Muscle of leg (tissue), 11 donors: ENCODE measurements around the gene DDX23. TPM values are rescaled to one million over a fixed set of nuclear protein-coding genes. Genes with fewer than 3 reads are reported as not detected.
"Not testable (repeated sequence)": the region's sequence is repeated elsewhere in the genome, so short reads cannot be mapped to it uniquely, and the experiment has no call there.

Experiments
- DNase-seq: peaks from one replicate; pipeline ENCODE4 v3.0.0; 2013
- H3K27ac ChIP-seq: one replicate; pipeline ENCODE4 v1.5.1; 2013; ENCODE audit warnings: mild to moderate bottlenecking, low read length, control low read depth
- H3K27me3 ChIP-seq: one replicate; pipeline ENCODE4 v1.6.1; 2013; ENCODE audit warnings: low read length; ENCODE audit not compliant: control insufficient read depth, insufficient read depth
- H3K36me3 ChIP-seq: one replicate; pipeline ENCODE4 v1.6.1; 2013; ENCODE audit warnings: low read length; ENCODE audit not compliant: control insufficient read depth, insufficient read depth
- H3K4me1 ChIP-seq: one replicate; pipeline ENCODE4 v1.6.1; 2013; ENCODE audit warnings: low read length; ENCODE audit not compliant: control insufficient read depth, insufficient read depth
- H3K4me3 ChIP-seq: one replicate; pipeline ENCODE4 v1.5.1; 2013; ENCODE audit warnings: low read length, control low read depth
- H3K9me3 ChIP-seq: replicated peaks from 2 replicates; pipeline ENCODE4 v1.6.1; 2013; ENCODE audit warnings: low read depth, low read length; ENCODE audit not compliant: control insufficient read depth
- WGBS: methylation state at CpG from one replicate; pipeline ENCODE4 v1.1.5; 2013; ENCODE audit warnings: missing lambda C conversion rate; ENCODE audit not compliant: insufficient coverage; 5-methylcytosine and 5-hydroxymethylcytosine counted together
- polyA plus RNA-seq, 8 donors: library from polyadenylated mRNA; unstranded; fragments of 120-200 nt; gene quantifications; one replicate each; pipeline versions ENCODE4 v1.2.1 to v1.2.3, GENCODE V29; 2013; ENCODE audit warnings: inconsistent platforms in 1 of 8, low replicate concordance in 1 of 8; ENCODE audit not compliant: insufficient read length in 8 of 8, insufficient read depth in 1 of 8
- total RNA-seq: library from RNA; stranded (reverse); fragments of 120-200 nt; gene quantifications from one replicate; pipeline ENCODE4 v1.2.4, GENCODE V29; 2013

Gene DDX23
- total and polyA plus RNA-seq, 9 donors, result 52.9 to 75.1 (median 62.6) TPM

GRCh38 chr12:48882315-48882687, 30.3 kb upstream of the DDX23 start:
- peak; percentile 69 for DNase-seq
- no peak overlapping the region for H3K4me3 ChIP-seq
- WGBS, result 7% methylated on average over 6 of the region's 10 CpGs
- H3K36me3 ChIP-seq, result no peaks in the 10 kb centered on the region
- peaks cover 21% of the 10 kb centered on the region for H3K27me3 ChIP-seq
- H3K9me3 ChIP-seq, result no peaks in the 10 kb centered on the region
- H3K4me1 ChIP-seq, result peaks cover 18% of the 10 kb centered on the region
- peak overlapping the region; percentile 51 for H3K27ac ChIP-seq

GRCh38 chr12:48881686-48882314, 29.8 kb upstream of the DDX23 start:
- Histone ChIP-seq H3K27ac (peak overlapping the region; percentile 70), H3K9me3 (no peaks in the 10 kb centered on the region), H3K4me1 (peaks cover 18% of the 10 kb centered on the region), H3K27me3 (peaks cover 21% of the 10 kb centered on the region), H3K36me3 (no peaks in the 10 kb centered on the region), H3K4me3 (no peak overlapping the region)
- WGBS, result 73% methylated on average over 4 of the region's 9 CpGs
- no peak for DNase-seq

GRCh38 chr12:48880647-48881046, 28.7 kb upstream of the DDX23 start:
- Histone ChIP-seq H3K4me1 (peaks cover 18% of the 10 kb centered on the region), H3K9me3 (no peaks in the 10 kb centered on the region), H3K27me3 (peaks cover 21% of the 10 kb centered on the region), H3K36me3 (no peaks in the 10 kb centered on the region), H3K4me3 (no peak overlapping the region), H3K27ac (no peak overlapping the region)
- WGBS, result 93% methylated on average over 3 of the region's 9 CpGs
- no peak for DNase-seq

GRCh38 chr12:48878548-48878947, 26.6 kb upstream of the DDX23 start:
- Histone ChIP-seq H3K4me1 (peaks cover 14% of the 10 kb centered on the region), H3K36me3 (no peaks in the 10 kb centered on the region), H3K27me3 (peaks cover 20% of the 10 kb centered on the region), H3K4me3 (no peak overlapping the region), H3K9me3 (no peaks in the 10 kb centered on the region), H3K27ac (no peak overlapping the region)
- WGBS, result no CpG with 5 or more reads among the region's 2 CpGs
- no peak for DNase-seq

GRCh38 chr12:48875944-48876515, 24.1 kb upstream of the DDX23 start:
- no peak overlapping the region for H3K27ac ChIP-seq
- H3K27me3 ChIP-seq, result peaks cover 7% of the 10 kb centered on the region
- peak; percentile 38 for DNase-seq
- no peaks in the 10 kb centered on the region for H3K9me3 ChIP-seq
- H3K36me3 ChIP-seq, result no peaks in the 10 kb centered on the region
- H3K4me1 ChIP-seq, result no peaks in the 10 kb centered on the region
- H3K4me3 ChIP-seq, result no peak overlapping the region
- WGBS, result 27% methylated on average over 2 of the region's 4 CpGs

- not testable (repeated sequence) for H3K9me3 ChIP-seq, H3K27ac ChIP-seq, H3K36me3 ChIP-seq, H3K27me3 ChIP-seq, H3K4me3 ChIP-seq, H3K4me1 ChIP-seq, DNase-seq
- WGBS, result 91% methylated on average over 6 of the region's 8 CpGs
Measured at GRCh38 chr12:48873534-48873933, 21.6 kb upstream of the DDX23 start.

GRCh38 chr12:48873096-48873495, 21.1 kb upstream of the DDX23 start:
- Histone ChIP-seq H3K9me3 (no peaks in the 10 kb centered on the region), H3K36me3 (no peaks in the 10 kb centered on the region), H3K4me3 (no peak overlapping the region), H3K27me3 (no peaks in the 10 kb centered on the region), H3K4me1 (no peaks in the 10 kb centered on the region), H3K27ac (no peak overlapping the region)
- DNase-seq, result no peak
- WGBS, result 100% methylated on average over 1 of the region's 4 CpGs

- 33% methylated on average over 2 of the region's 2 CpGs for WGBS
- Histone ChIP-seq H3K9me3 (no peaks in the 10 kb centered on the region), H3K27me3 (peaks cover 13% of the 10 kb centered on the region), H3K27ac (no peak overlapping the region), H3K4me3 (no peak overlapping the region), H3K36me3 (no peaks in the 10 kb centered on the region), H3K4me1 (peaks cover 8% of the 10 kb centered on the region)
- no peak for DNase-seq
Measured at GRCh38 chr12:48869191-48869590, 17.2 kb upstream of the DDX23 start.

GRCh38 chr12:48868451-48868850, 16.5 kb upstream of the DDX23 start:
- no peaks in the 10 kb centered on the region for H3K36me3 ChIP-seq
- no peak for DNase-seq

GRCh38 chr12:48866052-48866711, 14.2 kb upstream of the DDX23 start:
- Histone ChIP-seq H3K36me3 (no peaks in the 10 kb centered on the region), H3K27ac (no peak overlapping the region), H3K9me3 (no peaks in the 10 kb centered on the region), H3K4me3 (peak overlapping the region; percentile 59), H3K4me1 (peaks cover 8% of the 10 kb centered on the region), H3K27me3 (peaks cover 30% of the 10 kb centered on the region)
- no CpG with 5 or more reads among the region's 6 CpGs for WGBS
- DNase-seq, result no peak

More at GRCh38 chr12:48868451-48868850, 16.5 kb upstream of the DDX23 start:
- H3K4me1 ChIP-seq, result peaks cover 8% of the 10 kb centered on the region
- WGBS, result no CpG with 5 or more reads among the region's 2 CpGs
- H3K9me3 ChIP-seq, result no peaks in the 10 kb centered on the region
- no peak overlapping the region for H3K4me3 ChIP-seq
- H3K27me3 ChIP-seq, result peaks cover 19% of the 10 kb centered on the region
- no peak overlapping the region for H3K27ac ChIP-seq
